IMR-90 (cell line): ENCODE results near the gene BDH1. TPM values are rescaled to one million over a fixed set of nuclear protein-coding genes. Genes with fewer than 3 reads are reported as not detected.

ENCODE experiments used
- ATAC-seq: fragments of 200-7000 bp; cut with Tn5 transposase; 2 replicates; pipeline ENCODE4 v1.9.1; 2020; ENCODE audit warnings: low read depth, mild to moderate bottlenecking, moderate library complexity
- BruUV-seq: library from RNA; stranded (reverse); fragments of 400-500 nt; replicated peaks from 2 replicates; lab custom pipeline; 2021; lab: Mats Ljungman, UMichigan
- CTCF ChIA-PET: fragments of 300-600 bp; formaldehyde crosslinking; extraction: SDS; loops from one replicate; lab custom pipeline; 2021; ENCODE audit warnings: antibody characterized with exemption; lab: Yijun Ruan, JAX
- POLR2A ChIA-PET: fragments of 300-600 bp; sonication (Branson Sonifier 250); formaldehyde crosslinking; loops from one replicate; lab custom pipeline; 2022; ENCODE audit warnings: antibody characterized with exemption; ENCODE audit not compliant: unreplicated experiment; lab: Charles Lee
- DNase-seq: peaks from one replicate; pipeline ENCODE4 v3.0.0; 2013
- H2AFZ ChIP-seq: replicated peaks from 2 replicates; pipeline ENCODE3; 2013; ENCODE audit warnings: low read length, mild to moderate bottlenecking; ENCODE audit not compliant: poor library complexity
- H2AK5ac ChIP-seq: 2 replicates; pipeline ENCODE4 v1.6.1; 2013; ENCODE audit warnings: low read depth, low read length, inconsistent platforms
- H2AK9ac ChIP-seq: replicated peaks from 2 replicates; pipeline ENCODE3; 2013; ENCODE audit warnings: mild to moderate bottlenecking, low read depth, low read length, moderate library complexity; ENCODE audit not compliant: poor library complexity
- H2BK120ac ChIP-seq: 2 replicates; pipeline ENCODE4 v1.6.1; 2013; ENCODE audit warnings: low read depth, low read length, inconsistent platforms
- H2BK15ac ChIP-seq: 3 replicates; pipeline ENCODE4 v1.6.1; 2013; ENCODE audit warnings: low read depth, low read length, inconsistent platforms
- H2BK20ac ChIP-seq: 2 replicates; pipeline ENCODE4 v1.6.1; 2013; ENCODE audit warnings: low read depth, mild to moderate bottlenecking, inconsistent platforms, low read length, moderate library complexity
- H2BK5ac ChIP-seq: 2 replicates; pipeline ENCODE4 v1.6.1; 2013; ENCODE audit warnings: mild to moderate bottlenecking, low read depth, low read length, inconsistent platforms; ENCODE audit not compliant: poor library complexity, severe bottlenecking
- H3K14ac ChIP-seq: replicated peaks from 2 replicates; pipeline ENCODE4 v1.6.1; 2013; ENCODE audit warnings: low read depth, low read length, inconsistent platforms
- H3K18ac ChIP-seq: 2 replicates; pipeline ENCODE4 v1.6.1; 2013; ENCODE audit warnings: low read depth, low read length, control low read depth
- H3K23ac ChIP-seq: 2 replicates; pipeline ENCODE4 v1.6.1; 2013; ENCODE audit warnings: low read depth, low read length, inconsistent platforms
- H3K27ac ChIP-seq: 2 replicates; pipeline ENCODE4 v1.5.1; 2013; ENCODE audit warnings: mild to moderate bottlenecking, control low read depth, low read length; ENCODE audit not compliant: insufficient read depth
- H3K27me3 ChIP-seq: 2 replicates; pipeline ENCODE4 v1.6.1; 2013; ENCODE audit warnings: low read length; ENCODE audit not compliant: control insufficient read depth, insufficient read depth
- H3K36me3 ChIP-seq: 2 replicates; pipeline ENCODE4 v1.6.1; 2013; ENCODE audit warnings: low read length, mixed read lengths; ENCODE audit not compliant: control insufficient read depth, insufficient read depth
- H3K4ac ChIP-seq: 2 replicates; pipeline ENCODE4 v1.6.1; 2013; ENCODE audit warnings: low read depth, low read length, inconsistent platforms
- H3K4me1 ChIP-seq: 2 replicates; pipeline ENCODE4 v1.6.1; 2013; ENCODE audit warnings: low read length, mixed read lengths; ENCODE audit not compliant: control insufficient read depth, insufficient read depth
- H3K4me2 ChIP-seq: 2 replicates; pipeline ENCODE4 v1.6.1; 2013; ENCODE audit warnings: low read depth, mild to moderate bottlenecking, control low read depth, low read length, moderate library complexity
- H3K4me3 ChIP-seq: 2 replicates; pipeline ENCODE4 v1.5.1; 2013; ENCODE audit warnings: low read depth, mild to moderate bottlenecking, control low read depth, low read length, moderate library complexity; ENCODE audit not compliant: insufficient read depth
- H3K56ac ChIP-seq: 2 replicates; pipeline ENCODE4 v1.6.1; 2013; ENCODE audit warnings: low read length, inconsistent platforms; ENCODE audit not compliant: insufficient read depth; ENCODE audit errors: extremely low read depth
- H3K79me1 ChIP-seq, 2 experiments: 2 replicates each; pipeline ENCODE4 v1.6.1; 2013; ENCODE audit warnings: low read length in 2 of 2, inconsistent platforms in 1 of 2, low read depth in 1 of 2
- H3K9ac ChIP-seq: 2 replicates; pipeline ENCODE4 v1.6.1; 2013; ENCODE audit warnings: low read depth, low read length, control low read depth
- H3K9me1 ChIP-seq: 2 replicates; pipeline ENCODE4 v1.6.1; 2013; ENCODE audit warnings: low read length, inconsistent platforms; ENCODE audit not compliant: insufficient read depth
- H3K9me3 ChIP-seq: 2 replicates; pipeline ENCODE4 v1.6.1; 2013; ENCODE audit warnings: low read length; ENCODE audit not compliant: control insufficient read depth, insufficient read depth
- H4K20me1 ChIP-seq: 2 replicates; pipeline ENCODE4 v1.6.1; 2013; ENCODE audit warnings: low read length, inconsistent platforms; ENCODE audit not compliant: insufficient read depth
- H4K5ac ChIP-seq: 2 replicates; pipeline ENCODE4 v1.6.1; 2013; ENCODE audit warnings: mild to moderate bottlenecking, low read depth, low read length, control low read depth
- H4K8ac ChIP-seq, 2 experiments: 2 replicates each; pipeline ENCODE4 v1.6.1; 2013; ENCODE audit warnings: low read depth in 2 of 2, low read length in 2 of 2, control low read depth in 1 of 2, inconsistent platforms in 1 of 2
- H4K91ac ChIP-seq: 2 replicates; pipeline ENCODE4 v1.6.1; 2013; ENCODE audit warnings: low read depth, low read length, inconsistent platforms; ENCODE audit not compliant: insufficient read depth
- BHLHE40 ChIP-seq: fragments of 150-350 bp; IDR thresholded peaks from 2 replicates; pipeline ENCODE4 v1.6.1; 2016; ENCODE audit warnings: mild to moderate bottlenecking, low read depth, low read length
- CEBPB ChIP-seq: IDR thresholded peaks from 2 replicates; pipeline ENCODE4 v1.6.1; 2012; ENCODE audit warnings: low read depth, low read length, improper control_type of control experiment
- CHD1 ChIP-seq: IDR thresholded peaks from 2 replicates; pipeline ENCODE4 v1.6.1; 2012; ENCODE audit warnings: low read depth, low read length, improper control_type of control experiment
- CTCF ChIP-seq: conservative IDR thresholded peaks from 2 replicates; pipeline ENCODE4 v1.5.1; 2012; ENCODE audit warnings: mild to moderate bottlenecking, low read depth, low read length, improper control_type of control experiment
- FOS ChIP-seq: fragments of 150-350 bp; IDR thresholded peaks from 2 replicates; pipeline ENCODE4 v1.6.1; 2016; ENCODE audit warnings: low read depth, low read length
- MAFK ChIP-seq: IDR thresholded peaks from 2 replicates; pipeline ENCODE4 v1.6.1; 2012; ENCODE audit warnings: low read depth, low read length, improper control_type of control experiment
- MAZ ChIP-seq: IDR thresholded peaks from 2 replicates; pipeline ENCODE4 v1.6.1; 2012; ENCODE audit warnings: low read depth, mild to moderate bottlenecking, low read length, improper control_type of control experiment, moderate library complexity, borderline replicate concordance
- MXI1 ChIP-seq: IDR thresholded peaks from 2 replicates; pipeline ENCODE4 v1.6.1; 2012; ENCODE audit warnings: low read depth, mild to moderate bottlenecking, low read length, moderate library complexity, borderline replicate concordance
- NFE2L2 ChIP-seq: fragments of 150-350 bp; IDR thresholded peaks from 2 replicates; pipeline ENCODE4 v1.6.1; 2016; ENCODE audit warnings: low read depth, mild to moderate bottlenecking, low read length
- POLR2A ChIP-seq: IDR thresholded peaks from 2 replicates; pipeline ENCODE4 v1.6.1; 2012; ENCODE audit warnings: mild to moderate bottlenecking, low read depth, low read length
- RAD21 ChIP-seq: IDR thresholded peaks from 2 replicates; pipeline ENCODE4 v1.6.1; 2012; ENCODE audit warnings: low read length, improper control_type of control experiment
- RFX5 ChIP-seq: IDR thresholded peaks from 2 replicates; pipeline ENCODE4 v1.8.0; 2012; ENCODE audit warnings: low read depth, mild to moderate bottlenecking, low read length, moderate library complexity
- SMC3 ChIP-seq: fragments of 150-350 bp; IDR thresholded peaks from 2 replicates; pipeline ENCODE4 v1.6.1; 2016; ENCODE audit warnings: low read depth, mild to moderate bottlenecking, antibody characterized with exemption, low read length, moderate library complexity
- USF2 ChIP-seq: fragments of 150-350 bp; IDR thresholded peaks from 2 replicates; pipeline ENCODE4 v1.6.1; 2017; ENCODE audit warnings: mild to moderate bottlenecking, antibody characterized with exemption, low read length, low read depth
- WGBS, 2 experiments: methylation state at CpG; one replicate each; pipeline versions ENCODE4 v1.1.5 to v1.1.7; 2013; ENCODE audit warnings: missing lambda C conversion rate in 2 of 2; ENCODE audit not compliant: insufficient read length in 1 of 2; ENCODE audit errors: extremely low coverage in 2 of 2; 5-methylcytosine and 5-hydroxymethylcytosine counted together
- dilution Hi-C: fragments of 300-500 bp; cut with HindIII; formaldehyde crosslinking; loops from one replicate; pipeline ENCODE4 v1.14.3; 2018; ENCODE audit warnings: low sequenced_read_pairs; ENCODE audit not compliant: unreplicated experiment
- in situ Hi-C: fragments of 300-500 bp; cut with MboI; formaldehyde crosslinking; loops from 3 replicates; pipeline ENCODE4 v1.14.3; 2019; ENCODE audit warnings: low sequenced_read_pairs, inconsistent platforms, mixed read lengths
- intact Hi-C: fragments of 100-400 bp; cut with micrococcal nuclease; formaldehyde crosslinking; loops from 2 replicates; pipeline ENCODE4 v1.10.0; 2022
- polyA plus RNA-seq, 3 experiments: library from polyadenylated mRNA; depleted of rRNA; stranded (reverse); fragments of >200 nt; gene quantifications; 2 replicates each; pipeline ENCODE4 v1.2.3, GENCODE V29; 2012; ENCODE audit warnings: low replicate concordance in 1 of 3
- total RNA-seq: library from RNA; depleted of rRNA; stranded (reverse); fragments of >200 nt; gene quantifications from 2 replicates; pipeline ENCODE4 v1.2.3, GENCODE V29; 2012
- TF ChIP-seq, protein P1 (sequence below): fragments of 150-350 bp; IDR thresholded peaks from 2 replicates; pipeline ENCODE4 v1.6.1; 2016; ENCODE audit warnings: low read depth, mild to moderate bottlenecking, low read length, moderate library complexity, borderline replicate concordance

BDH1 gene
- total and polyA plus RNA-seq, 2 of the 4 experiments (the other 2 are of a cell fraction) = 2.7 to 4.4 TPM

- Histone ChIP-seq H2AFZ (peak overlapping the region; percentile 29), H3K56ac (no peak overlapping the region), H3K4ac (no peak overlapping the region), H3K36me3 (no peaks in the 10 kb centered on the region), H3K18ac (no peak overlapping the region), H4K5ac (no peak overlapping the region), H2BK120ac (no peak overlapping the region), H3K4me2 (no peak overlapping the region), H3K79me1 (0 out of 4 replicates have a peak, but pooled peaks cover 0 to 2% of the 10 kb centered on the region in 2 experiments), H2BK20ac (no peak overlapping the region), H3K4me1 (no peaks in the 10 kb centered on the region), H4K20me1 (no peaks in the 10 kb centered on the region), H3K27me3 (peaks cover 10% of the 10 kb centered on the region; the same call in 1 of the 2 replicates), H3K23ac (no peak overlapping the region), H2BK15ac (no peak overlapping the region), H2AK9ac (no peak overlapping the region), H3K9me3 (no peaks in the 10 kb centered on the region), H3K9ac (no peak overlapping the region), H4K8ac (no peak overlapping the region), H2AK5ac (no peak overlapping the region), H3K9me1 (no peaks in the 10 kb centered on the region), H4K91ac (no peak overlapping the region), H2BK5ac (no peak overlapping the region), H3K4me3 (no peak overlapping the region), H3K27ac (no peak overlapping the region), H3K14ac (no peak overlapping the region)
- intact Hi-C loops (no loop called here), in situ Hi-C loops (no loop called here), dilution Hi-C loops (no loop called here)
- ATAC-seq (no peak), DNase-seq (no peak)
- BruUV-seq = no TSS peak
- ChIA-PET POLR2A (interaction anchor here (0.6 kb wide), 1 partner anchor 196 kb away, joined by 3 read pairs; no protein-coding TSS in a partner anchor), CTCF (no interaction called here)
- WGBS, 2 experiments = 89% methylated on average over 8 of the region's 24 CpGs; no CpG with 5 or more reads in 1 of the 2 experiments
- TF ChIP-seq BHLHE40 = no peak
- no peak for TF ChIP-seq NFE2L2
- TF ChIP-seq SMC3 = no peak
- no peak for TF ChIP-seq RFX5
- no peak for TF ChIP-seq POLR2A
- no peak for TF ChIP-seq CTCF
- no peak for TF ChIP-seq MXI1
- TF ChIP-seq CEBPB = no peak
- no peak for TF ChIP-seq MAZ
- TF ChIP-seq, protein P1, sequence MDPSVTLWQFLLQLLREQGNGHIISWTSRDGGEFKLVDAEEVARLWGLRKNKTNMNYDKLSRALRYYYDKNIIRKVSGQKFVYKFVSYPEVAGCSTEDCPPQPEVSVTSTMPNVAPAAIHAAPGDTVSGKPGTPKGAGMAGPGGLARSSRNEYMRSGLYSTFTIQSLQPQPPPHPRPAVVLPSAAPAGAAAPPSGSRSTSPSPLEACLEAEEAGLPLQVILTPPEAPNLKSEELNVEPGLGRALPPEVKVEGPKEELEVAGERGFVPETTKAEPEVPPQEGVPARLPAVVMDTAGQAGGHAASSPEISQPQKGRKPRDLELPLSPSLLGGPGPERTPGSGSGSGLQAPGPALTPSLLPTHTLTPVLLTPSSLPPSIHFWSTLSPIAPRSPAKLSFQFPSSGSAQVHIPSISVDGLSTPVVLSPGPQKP = no peak
- no peak for TF ChIP-seq CHD1
- no peak for TF ChIP-seq RAD21
- no peak for TF ChIP-seq USF2
- no peak for TF ChIP-seq FOS
- no peak for TF ChIP-seq MAFK
These were observed 49.8 kb downstream of the BDH1 start for GRCh38 chr3:197505796-197506548.
